ENCODE data around the gene CST9L. TPM values are rescaled to one million over a fixed set of nuclear protein-coding genes. Genes with fewer than 3 reads are reported as not detected.

The CST9L gene
- total and polyA plus RNA-seq, 4 donors, result not detected

GRCh38 chr20:23601715-23602114 is 33.4 kb upstream of the CST9L start (continued):
- TF ChIP-seq REST (IDR thresholded peaks at IDR 0.05), result no peak

- H3K9me3 ChIP-seq (ENCODE audit: control insufficient read depth in 4 of 4, low read length in 3 of 4), result no peaks in the 10 kb centered on the region
- H3K9ac ChIP-seq (ENCODE audit: low read depth in 1 of 2, low read length in 2 of 2), result no peak overlapping the region
- no peaks in the 10 kb centered on the region for H3K4me1 ChIP-seq (ENCODE audit: control insufficient read depth in 4 of 4, insufficient read depth in 4 of 4, low read length in 3 of 4)
- H3K36me3 ChIP-seq (ENCODE audit: control insufficient read depth in 4 of 4, insufficient read depth in 3 of 4, low read depth in 1 of 4, low read length in 3 of 4), result no peaks in the 10 kb centered on the region
- no peak overlapping the region for H3K4me3 ChIP-seq (ENCODE audit: low read depth in 1 of 3, low read length in 3 of 3)
- TF ChIP-seq JUND (IDR thresholded peaks at IDR 0.05) (no peak), FOXA2 (IDR thresholded peaks at IDR 0.05) (no peak), FOXA1 (IDR thresholded peaks at IDR 0.05) (no peak), RXRA (IDR thresholded peaks at IDR 0.05) (no peak), EGR1 (IDR thresholded peaks at IDR 0.05; ENCODE audit: low read depth in 2 of 2) (no peak), CTCF (IDR thresholded peaks at IDR 0.05; ENCODE audit: low read depth, low read length, missing input control) (no peak), YY1 (IDR thresholded peaks at IDR 0.05) (no peak), NR2F2 (IDR thresholded peaks at IDR 0.05) (no peak), SP1 (IDR thresholded peaks at IDR 0.05) (no peak), TAF1 (conservative IDR thresholded peaks at IDR 0.05) (no peak), HNF4G (IDR thresholded peaks at IDR 0.05) (no peak), ZBTB33 (IDR thresholded peaks at IDR 0.05) (no peak), GABPA (IDR thresholded peaks at IDR 0.05 in 1 of 2, conservative IDR thresholded peaks at IDR 0.05 in 1 of 2) (no peak), ATF3 (IDR thresholded peaks at IDR 0.05) (no peak), REST (IDR thresholded peaks at IDR 0.05) (no peak), MAX (IDR thresholded peaks at IDR 0.05) (no peak), HNF4A (conservative IDR thresholded peaks at IDR 0.05) (no peak), RAD21 (IDR thresholded peaks at IDR 0.05) (no peak)
- no peak overlapping the region for H3K27ac ChIP-seq (ENCODE audit: low read depth in 1 of 2, low read length in 2 of 2)
- peaks cover 0 to 6% (median 0%) of the 10 kb centered on the region in 4 donors for H3K27me3 ChIP-seq (ENCODE audit: control insufficient read depth in 4 of 4, insufficient read depth in 4 of 4, low read length in 3 of 4)
- no peak for DNase-seq (ENCODE audit: low spot score)
These were observed 30.2 kb upstream of the CST9L start for GRCh38 chr20:23598481-23598880.

All from liver (tissue), 9 donors.